Tongue (tissue), 2 donors: ENCODE measurements around the gene CHI3L1. TPM values are rescaled to one million over a fixed set of nuclear protein-coding genes. Genes with fewer than 3 reads are reported as not detected.

Experiments used
- DNase-seq: peaks from one replicate; pipeline ENCODE4 v3.0.0-alpha.2; 2015
- total RNA-seq: library from RNA; depleted of rRNA; stranded (reverse); fragments of >200 nt; gene quantifications from one replicate; pipeline ENCODE4 v1.2.3, GENCODE V29; 2014

CHI3L1 gene
- total RNA-seq, 1 donor from 2014 or later = 1.3 TPM

DNA sequence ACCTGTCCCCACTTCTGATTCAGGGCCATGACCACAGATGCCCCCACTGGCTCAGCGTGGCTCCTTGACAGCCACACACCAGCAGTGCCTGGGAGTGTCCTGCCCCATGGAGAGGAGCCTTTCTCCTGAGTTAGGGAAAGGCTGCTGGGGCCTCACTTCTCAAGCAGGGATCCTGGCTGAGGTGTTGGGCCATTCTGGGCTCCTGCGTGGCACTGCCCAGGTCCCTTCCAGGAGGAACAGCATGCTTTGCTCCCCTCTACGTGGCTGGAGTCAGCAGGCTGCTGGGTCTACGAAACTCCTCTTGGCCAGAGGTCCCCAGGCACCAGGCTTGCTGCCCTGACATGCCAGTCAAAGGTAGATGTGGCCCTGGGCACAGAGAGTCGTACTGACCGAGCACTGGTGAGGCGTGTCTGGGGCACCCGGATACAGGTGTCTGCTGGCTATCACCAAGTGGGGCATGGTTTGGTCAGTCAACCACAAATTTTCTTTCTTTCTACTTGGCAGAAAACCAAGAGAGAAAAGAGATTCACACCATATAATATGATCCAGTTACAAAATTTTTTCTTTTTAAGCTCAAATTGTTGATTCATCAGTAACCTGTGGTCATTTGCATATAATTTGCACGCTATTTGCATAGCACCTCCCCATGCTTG lies 54.8 kb downstream of the CHI3L1 start:
- DNase-seq = no peak

- DNase-seq = no peak
Measured at GRCh38 chr1:203130358-203130985, 56.0 kb downstream of the CHI3L1 start.

- DNase-seq = peak; percentile 50
Measured at GRCh38 chr1:203129501-203130231, 56.8 kb downstream of the CHI3L1 start.

Other genes starting within 250 kb of the CHI3L1 start
- gene ADIPOR1, start 228.4 kb downstream of the CHI3L1 start, total RNA-seq = 72.4 TPM
- gene CYB5R1, start 219.4 kb downstream of the CHI3L1 start, total RNA-seq = 75.1 TPM
- 48.5 TPM for gene TMEM183A, start 179.3 kb downstream of the CHI3L1 start, total RNA-seq
- gene PPFIA4, start 160.2 kb downstream of the CHI3L1 start, total RNA-seq = 39.8 TPM
- 256 TPM for gene MYOG, start 100.7 kb downstream of the CHI3L1 start, total RNA-seq
- 1.8 TPM for gene ADORA1, start 59.0 kb downstream of the CHI3L1 start, total RNA-seq
- 37.5 TPM for gene MYBPH, start 10.9 kb downstream of the CHI3L1 start, total RNA-seq
- gene CHIT1, start 43.0 kb upstream of the CHI3L1 start, total RNA-seq = not detected
- 71.4 TPM for gene BTG2, start 118.8 kb upstream of the CHI3L1 start, total RNA-seq
- 57.1 TPM for gene FMOD, start 164.4 kb upstream of the CHI3L1 start, total RNA-seq